IgD-negative memory B cell (primary cell): ENCODE measurements around the gene PTRH2. TPM values are rescaled to one million over a fixed set of nuclear protein-coding genes. Genes with fewer than 3 reads are reported as not detected.
"Not testable (repeated sequence)": the region's sequence is repeated elsewhere in the genome, so short reads cannot be mapped to it uniquely, and the experiment has no call there.

Experiments used
- H3K27ac Mint-ChIP-seq, 3 donors: one replicate each; pipeline ENCODE4 v1.8.0; 2020 to 2022; ENCODE audit warnings: mild to moderate bottlenecking in 3 of 3, mixed read lengths in 3 of 3, moderate library complexity in 1 of 3
- H3K27me3 Mint-ChIP-seq: one replicate; pipeline ENCODE4 v1.8.0; 2021; ENCODE audit warnings: mixed read lengths
- H3K36me3 Mint-ChIP-seq: one replicate; pipeline ENCODE4 v1.8.0; 2020; ENCODE audit warnings: mild to moderate bottlenecking, mixed read lengths
- H3K4me1 Mint-ChIP-seq, 3 donors: one replicate each; pipeline ENCODE4 v1.8.0; 2020 to 2022; ENCODE audit warnings: mixed read lengths in 3 of 3, mild to moderate bottlenecking in 1 of 3
- H3K4me3 Mint-ChIP-seq, 4 donors: one replicate each; pipeline ENCODE4 v1.8.0; 2020 to 2022; ENCODE audit warnings: mild to moderate bottlenecking in 4 of 4, mixed read lengths in 4 of 4, moderate library complexity in 3 of 4
- H3K9me3 Mint-ChIP-seq, 3 donors: one replicate each; pipeline ENCODE4 v1.8.0; 2020 to 2021; ENCODE audit warnings: mixed read lengths in 3 of 3, mild to moderate bottlenecking in 1 of 3
- polyA plus RNA-seq: library from polyadenylated mRNA; unstranded; fragments of 300-500 nt; fragmentation: Illumina TruSeq; gene quantifications from one replicate; pipeline ENCODE4 v1.2.3, GENCODE V29; 2021

PTRH2 gene
- polyA plus RNA-seq: 18.4 TPM

DNA sequence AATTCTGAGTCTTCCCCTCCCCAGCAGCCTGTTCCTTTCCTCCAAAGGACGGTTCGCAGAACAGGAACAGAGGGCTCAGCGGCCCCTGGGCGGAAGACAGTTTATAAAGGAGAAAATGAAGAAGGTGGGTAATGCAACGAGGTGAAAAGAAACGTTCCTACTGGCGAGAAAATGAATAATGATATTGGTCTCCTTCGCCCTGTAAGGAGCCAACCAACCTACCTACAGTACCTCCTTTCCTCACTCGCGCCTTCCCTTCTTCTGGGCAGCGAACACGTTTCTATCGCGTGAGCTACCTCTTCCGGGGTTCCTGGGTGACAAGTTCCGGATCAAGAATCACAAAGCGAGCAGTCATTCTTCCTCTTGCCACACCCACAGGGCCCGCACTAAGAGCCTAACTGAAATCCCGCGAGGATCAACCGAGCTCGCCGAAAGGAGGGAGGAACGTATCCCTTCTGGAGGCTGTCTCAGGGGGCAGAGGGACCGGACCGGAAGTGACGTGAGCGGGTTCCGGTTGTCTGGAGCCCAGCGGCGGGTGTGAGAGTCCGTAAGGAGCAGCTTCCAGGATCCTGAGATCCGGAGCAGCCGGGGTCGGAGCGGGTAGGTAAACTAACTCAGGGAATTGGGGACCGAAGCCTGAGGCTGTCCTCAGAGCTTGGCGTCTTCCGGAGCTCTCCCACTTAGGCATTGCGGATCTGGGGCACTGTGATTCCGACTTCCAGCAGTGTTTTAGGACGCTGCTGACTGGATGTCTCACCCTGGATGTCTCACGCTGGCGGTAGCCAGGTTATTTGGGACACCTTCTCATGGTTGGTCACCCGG is at the start of gene PTRH2, which contains the start of gene VMP1:
Gene PTRH2, minus strand, starts transcription at position 282 of the 822 bp plus-strand sequence. CDS start 9,452 bp downstream, outside the sequence.
Gene VMP1, plus strand, starts transcription at position 506 of the 822 bp plus-strand sequence. CDS start 23,793 bp downstream, outside the sequence.
- H3K27ac Mint-ChIP-seq: peak within 1 kb of the TSS; percentile 93 to 99 (median 97)
- peak within 1 kb of the TSS; percentile 97 to 99 (median 98) for H3K4me3 Mint-ChIP-seq
- no peaks in the 10 kb centered on the region for H3K27me3 Mint-ChIP-seq
- H3K36me3 Mint-ChIP-seq: peaks cover 4% of the 10 kb centered on the region
- peaks cover 36 to 48% (median 42%) of the 10 kb centered on the region in 3 donors for H3K4me1 Mint-ChIP-seq
- no peaks in the 10 kb centered on the region for H3K9me3 Mint-ChIP-seq

DNA sequence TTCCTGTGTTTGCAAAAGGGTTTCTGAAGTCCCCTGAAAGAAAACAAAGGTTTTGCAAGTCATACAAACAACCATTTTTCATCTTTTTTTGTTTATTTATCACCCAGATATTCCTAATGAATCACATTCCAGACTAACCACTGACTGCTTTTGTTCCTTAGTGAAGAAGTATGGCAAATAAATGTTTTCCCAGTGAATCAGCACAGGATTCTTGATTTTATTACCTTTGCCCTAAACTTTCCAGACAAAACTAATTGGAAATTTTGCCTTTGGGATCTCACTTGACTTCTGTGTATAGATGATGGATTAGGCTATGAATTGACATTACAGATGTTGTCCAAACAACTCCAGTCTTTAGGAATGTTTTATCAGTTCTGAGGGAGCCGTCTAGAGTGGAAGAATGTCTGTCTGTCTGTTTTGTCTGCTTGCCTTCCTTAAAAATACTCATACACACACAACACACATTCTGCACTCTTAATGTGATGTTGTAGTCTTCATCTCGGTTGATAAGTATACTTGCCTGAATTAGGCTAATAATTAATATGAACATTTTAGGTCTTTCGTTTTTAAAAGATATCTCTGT is 49.1 kb upstream of the PTRH2 start:
- Mint-ChIP-seq H3K9me3 (no peaks in the 10 kb centered on the region), H3K36me3 (peaks cover 16% of the 10 kb centered on the region), H3K27me3 (no peaks in the 10 kb centered on the region), H3K4me3 (no peak overlapping the region), H3K4me1 (peaks cover 2 to 12% (median 9%) of the 10 kb centered on the region in 3 donors), H3K27ac (no peak overlapping the region)

DNA sequence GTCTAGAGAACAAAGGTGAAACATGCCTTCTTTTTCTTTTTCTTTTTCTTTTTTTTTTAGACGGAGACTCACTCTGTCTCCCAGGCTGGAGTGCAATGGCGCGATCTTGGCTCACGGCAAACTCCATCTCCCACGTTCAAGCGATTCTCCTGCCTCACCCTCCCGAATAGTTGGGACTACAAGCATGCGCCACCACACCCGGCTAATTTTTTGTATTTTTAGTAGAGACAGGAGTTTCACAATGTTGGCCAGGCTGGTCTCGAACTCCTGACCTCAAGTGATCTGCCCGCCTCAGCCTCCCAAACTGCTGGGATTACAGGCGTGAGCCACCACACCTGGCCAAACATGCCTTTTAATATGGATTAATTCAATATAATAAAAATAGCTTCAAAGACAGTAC is 47.8 kb upstream of the PTRH2 start:
- H3K9me3 Mint-ChIP-seq, H3K4me3 Mint-ChIP-seq, H3K27ac Mint-ChIP-seq, H3K27me3 Mint-ChIP-seq: not testable (repeated sequence)
- Mint-ChIP-seq H3K4me1 (peaks cover 2 to 12% (median 9%) of the 10 kb centered on the region in 3 donors), H3K36me3 (peaks cover 14% of the 10 kb centered on the region)

DNA sequence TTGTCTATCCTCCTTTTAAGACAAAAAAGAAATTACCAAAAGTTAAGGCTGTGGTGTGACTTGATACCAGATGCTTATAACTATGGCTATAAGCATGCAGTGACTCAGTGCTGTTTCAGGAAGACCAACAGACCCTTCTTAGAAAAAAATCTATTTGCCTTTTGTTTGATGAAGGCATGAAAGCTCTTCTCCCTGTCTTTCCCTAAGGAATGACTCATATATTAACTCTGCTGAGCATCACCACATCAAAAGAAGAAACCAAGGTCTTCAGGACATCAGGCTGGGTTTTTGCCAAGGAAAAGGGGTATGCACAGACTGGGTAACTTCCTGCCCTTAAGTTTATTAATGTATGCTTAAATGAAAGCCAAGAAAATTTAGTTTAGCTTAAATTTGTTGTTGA is 47.3 kb upstream of the PTRH2 start:
- no peaks in the 10 kb centered on the region for H3K9me3 Mint-ChIP-seq
- H3K27me3 Mint-ChIP-seq: no peaks in the 10 kb centered on the region
- no peak overlapping the region for H3K27ac Mint-ChIP-seq
- H3K4me3 Mint-ChIP-seq: peak overlapping the region in 1 of 4 donors; percentile 17
- peaks cover 2 to 12% (median 9%) of the 10 kb centered on the region in 3 donors for H3K4me1 Mint-ChIP-seq
- peaks cover 11% of the 10 kb centered on the region for H3K36me3 Mint-ChIP-seq

DNA sequence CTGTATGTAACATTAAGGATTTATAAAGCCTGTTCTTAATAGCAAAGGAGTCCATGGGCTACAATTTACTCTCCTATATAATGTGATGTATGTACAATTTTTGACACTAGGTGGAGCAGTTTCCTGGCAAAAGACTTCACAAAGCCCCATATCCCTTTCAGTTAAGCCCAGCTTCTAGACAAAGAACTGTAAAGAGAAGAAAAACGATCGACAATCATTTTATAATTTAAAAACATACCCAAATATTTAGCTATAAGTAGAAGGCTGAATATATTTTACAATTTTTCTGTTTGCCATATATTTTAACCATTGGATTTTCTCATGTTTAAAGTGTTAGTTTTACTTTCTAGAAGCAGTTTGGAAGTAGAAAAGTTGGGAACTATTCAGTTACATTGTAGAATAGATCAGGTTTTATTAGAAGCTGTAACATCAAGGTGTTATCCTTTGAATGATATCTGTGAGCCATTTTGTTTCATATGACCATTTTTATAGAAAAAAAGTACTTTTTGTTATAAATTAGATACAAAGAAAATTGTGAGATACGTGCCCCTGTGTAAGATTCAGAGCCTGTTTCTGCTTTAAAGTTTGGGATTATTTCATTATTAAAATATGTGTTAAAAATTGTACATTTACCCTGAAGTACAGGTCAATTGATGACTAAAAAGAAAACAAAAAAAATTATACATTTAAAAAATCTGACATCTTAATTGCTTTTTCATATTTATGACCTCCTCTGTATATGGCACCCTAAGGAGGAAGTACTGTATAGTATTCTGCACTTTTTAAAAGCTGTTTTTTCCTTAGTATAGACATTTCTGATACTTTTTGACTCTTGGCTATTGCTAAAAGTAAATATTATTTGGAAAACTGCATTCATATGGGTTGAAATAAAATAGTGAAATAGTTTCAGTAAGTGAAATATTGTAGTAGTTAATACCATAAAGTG is 46.6 kb upstream of the PTRH2 start:
- H3K27me3 Mint-ChIP-seq: no peaks in the 10 kb centered on the region
- H3K9me3 Mint-ChIP-seq: no peaks in the 10 kb centered on the region
- H3K4me1 Mint-ChIP-seq: peaks cover 2 to 12% (median 9%) of the 10 kb centered on the region in 3 donors
- peak overlapping the region in 2 of 4 donors; percentile 3 to 70 for H3K4me3 Mint-ChIP-seq
- peaks cover 5% of the 10 kb centered on the region for H3K36me3 Mint-ChIP-seq
- H3K27ac Mint-ChIP-seq: no peak overlapping the region

DNA sequence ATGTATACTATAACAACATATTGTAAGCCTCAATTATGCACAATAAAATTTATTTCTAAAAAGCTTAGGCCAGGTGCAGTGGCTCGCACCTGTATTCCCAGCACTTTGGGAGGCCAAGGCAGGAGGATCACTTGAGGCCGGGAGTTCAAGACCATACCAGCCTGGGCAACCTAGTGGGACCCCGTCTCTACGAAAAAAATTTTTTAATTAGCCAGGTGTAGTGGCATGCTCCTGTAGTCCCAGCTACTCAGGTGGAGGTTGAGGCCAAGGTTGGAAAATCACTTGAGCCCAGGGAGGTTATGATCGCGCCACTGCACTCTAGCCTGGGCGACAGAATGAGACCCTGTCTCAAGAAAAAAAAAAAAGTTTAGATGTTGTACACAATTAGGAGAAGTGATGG is 45.7 kb upstream of the PTRH2 start:
- no peaks in the 10 kb centered on the region for H3K27me3 Mint-ChIP-seq
- H3K36me3 Mint-ChIP-seq: peaks cover 2% of the 10 kb centered on the region
- no peak overlapping the region for H3K4me3 Mint-ChIP-seq
- peaks cover 2 to 12% (median 9%) of the 10 kb centered on the region in 3 donors for H3K4me1 Mint-ChIP-seq
- no peak overlapping the region for H3K27ac Mint-ChIP-seq
- H3K9me3 Mint-ChIP-seq: no peaks in the 10 kb centered on the region

DNA sequence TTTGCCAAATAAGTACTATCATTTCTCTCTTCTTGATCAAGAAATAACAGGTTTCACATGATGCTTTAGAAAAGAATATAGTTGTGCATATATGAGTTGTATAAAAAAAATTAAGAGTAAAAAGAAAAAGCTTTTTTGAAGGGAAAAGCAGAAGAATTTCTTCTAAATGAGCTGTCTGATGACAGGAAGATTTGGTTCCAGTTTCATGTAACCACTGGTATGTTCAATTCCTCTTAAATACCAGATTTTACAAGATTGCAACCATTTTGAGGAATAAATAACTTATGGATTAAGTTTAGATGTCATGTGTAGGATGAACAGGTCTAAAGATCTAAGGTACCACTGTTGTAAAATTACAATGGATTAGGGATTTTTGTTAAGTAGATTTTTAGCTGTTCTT is 45.2 kb upstream of the PTRH2 start:
- Mint-ChIP-seq H3K4me3 (no peak overlapping the region), H3K36me3 (peaks cover 1% of the 10 kb centered on the region), H3K9me3 (no peaks in the 10 kb centered on the region), H3K27me3 (no peaks in the 10 kb centered on the region), H3K27ac (peak overlapping the region in 1 of 3 donors; percentile 41), H3K4me1 (peaks cover 2 to 12% (median 9%) of the 10 kb centered on the region in 3 donors)

DNA sequence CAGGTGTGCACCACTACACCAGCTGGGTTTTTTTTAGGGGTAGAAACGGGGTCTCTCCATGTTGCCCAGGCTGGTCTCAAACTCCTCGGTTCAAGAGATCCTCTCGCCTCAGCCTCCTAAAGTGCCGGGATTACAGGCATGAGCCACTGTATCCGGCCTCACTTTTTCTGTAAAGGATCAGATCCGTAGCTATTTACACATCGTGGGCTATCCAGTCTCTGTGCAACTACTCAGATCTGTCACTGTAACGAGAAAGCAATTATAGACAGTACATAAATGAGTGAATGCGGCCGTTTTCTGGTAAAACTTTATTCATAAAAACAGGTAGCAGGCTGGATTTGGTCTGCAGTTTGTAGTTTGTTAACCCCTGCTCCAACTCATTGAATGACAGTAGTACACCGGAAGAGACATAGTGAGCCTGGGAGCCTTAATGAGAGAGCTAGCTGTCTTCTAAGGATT is 44.8 kb upstream of the PTRH2 start:
- Mint-ChIP-seq H3K27me3 (no peaks in the 10 kb centered on the region), H3K9me3 (no peaks in the 10 kb centered on the region), H3K4me1 (peaks cover 4 to 14% (median 10%) of the 10 kb centered on the region in 3 donors), H3K27ac (peak overlapping the region in 2 of 3 donors; percentile 28 to 41), H3K36me3 (peaks cover 1% of the 10 kb centered on the region), H3K4me3 (peak overlapping the region in 3 of 4 donors; percentile 17 to 74 (median 39))

DNA sequence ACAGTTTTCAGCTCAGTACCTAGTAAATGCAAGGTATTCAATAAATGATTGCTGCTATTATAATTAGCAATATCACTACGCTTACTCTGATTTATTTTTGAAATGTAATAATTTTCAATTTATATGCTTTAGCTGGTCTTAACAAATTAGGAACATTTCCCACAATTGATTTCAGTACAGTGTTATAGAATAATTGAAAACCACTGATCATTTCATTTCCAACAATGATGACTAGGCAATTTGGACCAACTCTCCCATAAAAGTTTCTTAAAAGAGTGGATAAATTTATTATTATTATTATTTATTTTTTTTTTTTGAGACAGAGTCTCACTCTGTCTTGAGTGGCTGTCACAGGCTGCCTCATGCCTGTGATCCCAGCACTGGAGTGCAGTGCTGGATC is 41.4 kb upstream of the PTRH2 start:
- peaks cover 4% of the 10 kb centered on the region for H3K36me3 Mint-ChIP-seq
- H3K4me3 Mint-ChIP-seq: no peak overlapping the region
- no peaks in the 10 kb centered on the region for H3K27me3 Mint-ChIP-seq
- peaks cover 5 to 16% (median 12%) of the 10 kb centered on the region in 3 donors for H3K4me1 Mint-ChIP-seq
- H3K27ac Mint-ChIP-seq: no peak overlapping the region
- no peaks in the 10 kb centered on the region for H3K9me3 Mint-ChIP-seq

DNA sequence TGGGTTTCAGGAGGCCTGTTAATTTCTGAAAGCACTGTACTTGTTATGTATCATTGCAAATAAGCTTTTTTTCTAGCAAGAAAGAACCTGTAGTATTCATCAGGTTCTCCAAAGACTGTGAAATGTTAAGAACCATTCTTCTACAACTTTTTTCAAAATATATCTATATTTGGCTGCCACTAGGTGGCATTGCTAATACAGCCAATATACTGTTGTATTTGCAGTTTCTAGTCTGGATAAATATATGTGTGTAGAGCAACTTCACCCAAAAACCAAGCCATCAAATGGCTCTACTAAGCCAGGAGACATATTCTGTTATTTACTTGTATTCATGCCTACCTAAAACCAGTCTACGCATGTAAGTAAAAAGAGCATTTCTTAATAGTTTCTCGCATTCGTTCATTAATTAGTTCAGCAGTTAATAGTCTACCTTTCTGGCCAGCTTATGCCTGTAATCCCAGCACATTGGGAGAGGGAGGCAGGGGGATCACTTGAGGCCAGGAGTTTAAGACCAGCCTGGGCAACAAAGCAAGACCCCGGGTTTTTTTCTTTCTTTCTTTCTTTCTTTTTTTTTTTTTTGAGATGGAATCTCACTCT is 39.7 kb upstream of the PTRH2 start:
- Mint-ChIP-seq H3K27me3 (no peaks in the 10 kb centered on the region), H3K9me3 (peaks cover 0 to 4% (median 3%) of the 10 kb centered on the region in 3 donors), H3K4me3 (peak overlapping the region in 1 of 4 donors; percentile 33), H3K27ac (no peak overlapping the region), H3K4me1 (peaks cover 3 to 8% (median 6%) of the 10 kb centered on the region in 3 donors), H3K36me3 (peaks cover 7% of the 10 kb centered on the region)

DNA sequence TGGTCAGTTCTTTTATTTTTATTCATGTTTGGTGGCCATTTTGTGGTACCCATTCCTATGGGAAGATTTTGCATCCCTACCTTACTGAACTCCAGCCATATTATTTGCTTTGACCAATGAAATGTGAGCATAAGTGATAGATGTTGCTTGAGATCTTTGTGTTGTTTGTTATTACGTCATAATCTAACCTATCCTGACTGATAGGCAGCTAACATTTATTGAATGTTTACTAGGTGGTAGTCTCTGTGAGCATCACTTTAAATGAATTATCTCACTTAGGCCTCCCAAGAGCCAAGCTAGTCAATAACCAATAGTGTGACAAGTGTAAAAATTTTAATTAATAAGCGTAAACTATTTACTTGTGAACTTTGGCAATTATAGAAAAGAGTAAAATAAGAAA is 37.8 kb upstream of the PTRH2 start:
- Mint-ChIP-seq H3K4me1 (peaks cover 3 to 5% (median 3%) of the 10 kb centered on the region in 3 donors), H3K9me3 (peaks cover 0 to 4% (median 3%) of the 10 kb centered on the region in 3 donors), H3K36me3 (peaks cover 6% of the 10 kb centered on the region), H3K27ac (peak overlapping the region in 1 of 3 donors; percentile 6), H3K27me3 (no peaks in the 10 kb centered on the region), H3K4me3 (no peak overlapping the region)

DNA sequence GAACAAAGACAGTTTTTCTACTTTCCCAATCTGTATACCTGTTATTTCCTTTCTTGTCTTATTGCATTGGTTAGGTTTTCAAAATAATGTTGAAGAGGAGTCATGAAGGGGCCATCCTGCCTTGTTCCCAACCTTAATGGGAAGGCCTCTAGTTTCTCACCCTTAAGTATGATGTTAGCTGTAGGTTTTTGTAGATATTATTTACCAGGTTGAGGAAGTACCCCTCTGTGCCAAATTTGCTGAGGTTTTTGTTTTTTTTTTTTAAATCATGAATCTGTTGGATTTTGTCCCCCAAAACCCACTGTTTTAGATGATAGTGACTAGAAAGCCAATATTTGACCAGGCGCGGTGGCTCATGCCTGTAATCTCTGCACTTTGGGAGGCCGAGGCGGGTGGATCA is 36.6 kb upstream of the PTRH2 start:
- Mint-ChIP-seq H3K27ac (no peak overlapping the region), H3K4me1 (peaks cover 3 to 5% (median 3%) of the 10 kb centered on the region in 3 donors), H3K4me3 (no peak overlapping the region), H3K36me3 (peaks cover 6% of the 10 kb centered on the region), H3K27me3 (no peaks in the 10 kb centered on the region), H3K9me3 (peaks cover 0 to 4% (median 3%) of the 10 kb centered on the region in 3 donors)

DNA sequence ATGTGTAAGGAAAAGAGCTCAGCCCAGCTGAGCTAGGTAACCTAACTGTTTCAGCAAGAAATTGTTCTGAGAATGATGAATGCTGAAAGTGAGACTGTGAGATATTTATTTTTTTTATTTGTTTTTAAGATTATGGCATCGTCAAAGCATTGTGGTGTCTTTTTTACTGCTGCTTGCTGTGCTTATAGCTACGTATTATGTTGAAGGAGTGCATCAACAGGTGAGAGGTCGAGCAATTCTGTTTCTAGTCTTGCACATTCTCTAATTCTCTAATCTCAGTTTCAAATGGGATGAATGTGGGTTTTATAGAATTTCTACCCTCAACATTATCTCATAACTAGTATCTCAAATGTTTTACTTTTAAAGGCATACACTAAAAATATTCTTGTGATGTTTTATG is 30.1 kb upstream of the PTRH2 start:
- no peak overlapping the region for H3K27ac Mint-ChIP-seq
- H3K27me3 Mint-ChIP-seq: no peaks in the 10 kb centered on the region
- H3K4me3 Mint-ChIP-seq: no peak overlapping the region
- H3K9me3 Mint-ChIP-seq: no peaks in the 10 kb centered on the region
- no peaks in the 10 kb centered on the region for H3K36me3 Mint-ChIP-seq
- H3K4me1 Mint-ChIP-seq: no peaks in the 10 kb centered on the region

DNA sequence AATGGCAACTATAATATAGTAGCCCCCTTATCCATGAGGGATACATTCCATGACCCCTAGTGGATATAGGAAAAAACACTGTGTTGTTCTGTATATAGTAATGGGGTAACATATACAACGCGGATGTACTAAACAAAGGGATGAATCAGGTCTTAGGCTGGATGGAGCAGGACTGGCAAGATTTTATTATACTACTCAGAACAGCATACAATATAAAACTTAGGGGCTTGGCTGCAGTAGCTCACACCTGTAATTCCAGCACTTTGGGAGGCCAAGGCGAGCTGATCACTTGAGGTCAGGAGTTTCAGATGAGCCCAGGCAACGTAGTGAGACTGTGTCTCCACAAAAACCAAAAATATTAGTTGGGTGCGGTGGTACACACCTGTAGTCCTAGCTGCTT is 27.0 kb upstream of the PTRH2 start:
- no peaks in the 10 kb centered on the region for H3K36me3 Mint-ChIP-seq
- no peaks in the 10 kb centered on the region for H3K27me3 Mint-ChIP-seq
- H3K4me3 Mint-ChIP-seq: no peak overlapping the region
- H3K9me3 Mint-ChIP-seq: no peaks in the 10 kb centered on the region
- H3K4me1 Mint-ChIP-seq: peaks cover 0 to 2% (median 0%) of the 10 kb centered on the region in 3 donors
- no peak overlapping the region for H3K27ac Mint-ChIP-seq
